OCI-LY7 (cell line): Measurements from ENCODE around the gene LILRA5.

ENCODE experiments used
- EZH2phosphoT487 ChIP-seq: fragments of 200-600 bp; sonication (generic); IDR thresholded peaks from 2 replicates; pipeline ENCODE4 v1.6.1; 2018; ENCODE audit warnings: low read depth, borderline replicate concordance, mild to moderate bottlenecking, mixed run types, antibody characterized with exemption, low read length, moderate library complexity, mixed read lengths
- TF ChIP-seq, protein P1 (sequence below): fragments of 200-600 bp; sonication (generic); conservative IDR thresholded peaks from 2 replicates; pipeline ENCODE4 v1.5.1; 2014; ENCODE audit warnings: mild to moderate bottlenecking, antibody characterized with exemption, low read length, moderate library complexity, mixed read lengths

- TF ChIP-seq, protein P1, sequence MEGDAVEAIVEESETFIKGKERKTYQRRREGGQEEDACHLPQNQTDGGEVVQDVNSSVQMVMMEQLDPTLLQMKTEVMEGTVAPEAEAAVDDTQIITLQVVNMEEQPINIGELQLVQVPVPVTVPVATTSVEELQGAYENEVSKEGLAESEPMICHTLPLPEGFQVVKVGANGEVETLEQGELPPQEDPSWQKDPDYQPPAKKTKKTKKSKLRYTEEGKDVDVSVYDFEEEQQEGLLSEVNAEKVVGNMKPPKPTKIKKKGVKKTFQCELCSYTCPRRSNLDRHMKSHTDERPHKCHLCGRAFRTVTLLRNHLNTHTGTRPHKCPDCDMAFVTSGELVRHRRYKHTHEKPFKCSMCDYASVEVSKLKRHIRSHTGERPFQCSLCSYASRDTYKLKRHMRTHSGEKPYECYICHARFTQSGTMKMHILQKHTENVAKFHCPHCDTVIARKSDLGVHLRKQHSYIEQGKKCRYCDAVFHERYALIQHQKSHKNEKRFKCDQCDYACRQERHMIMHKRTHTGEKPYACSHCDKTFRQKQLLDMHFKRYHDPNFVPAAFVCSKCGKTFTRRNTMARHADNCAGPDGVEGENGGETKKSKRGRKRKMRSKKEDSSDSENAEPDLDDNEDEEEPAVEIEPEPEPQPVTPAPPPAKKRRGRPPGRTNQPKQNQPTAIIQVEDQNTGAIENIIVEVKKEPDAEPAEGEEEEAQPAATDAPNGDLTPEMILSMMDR = no peak
- no peak for TF ChIP-seq EZH2phosphoT487
Measured at GRCh38 chr19:54298357-54299125, 14.4 kb downstream of the LILRA5 start.
